GM19463 (cell line): ENCODE data around the gene TRAFD1.

ENCODE experiments used
- ATAC-seq: cut with Tn5 transposase; IDR thresholded peaks from one replicate; pipeline ENCODE4 v1.9.1; 2021; ENCODE audit warnings: mild to moderate bottlenecking, moderate library complexity; ENCODE audit not compliant: unreplicated experiment

The TRAFD1 gene

DNA sequence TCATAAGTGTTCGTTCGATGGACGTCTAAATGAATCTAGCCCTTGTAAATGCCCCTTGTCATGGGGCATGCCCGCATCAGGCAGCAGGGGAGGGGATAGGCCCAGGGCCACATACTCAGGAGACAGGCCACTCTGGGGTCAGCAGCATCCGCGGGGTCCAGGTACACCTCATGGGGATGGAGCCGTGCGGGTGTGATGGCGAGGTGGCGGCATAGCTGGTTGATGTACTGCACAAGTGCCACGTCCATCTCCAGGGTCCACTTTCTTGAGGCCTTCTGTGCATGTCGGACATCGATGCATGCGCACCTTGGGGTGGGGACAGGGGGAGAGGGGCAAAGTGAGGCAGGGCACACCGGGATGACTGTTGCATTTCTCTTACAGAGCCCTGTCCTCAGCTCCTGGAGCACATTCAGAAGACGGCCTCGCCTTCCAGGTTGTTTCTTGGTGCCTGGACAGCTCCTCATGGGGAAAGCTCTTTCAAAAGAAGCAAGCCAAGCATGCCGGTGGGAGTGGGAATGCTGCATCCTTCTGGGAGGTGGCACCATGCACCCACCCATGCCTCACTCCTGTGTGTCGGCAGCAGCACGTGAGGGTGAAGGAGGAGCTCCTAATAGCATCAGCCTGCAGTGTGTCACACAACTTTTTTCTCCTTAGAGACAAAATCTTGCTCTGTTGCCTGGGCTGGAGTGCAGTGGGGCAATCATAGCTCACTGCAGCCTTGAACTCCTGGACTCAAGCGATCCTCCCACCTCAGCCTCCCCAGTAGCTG lies 47.4 kb downstream of the TRAFD1 start:
- ATAC-seq: no peak

DNA sequence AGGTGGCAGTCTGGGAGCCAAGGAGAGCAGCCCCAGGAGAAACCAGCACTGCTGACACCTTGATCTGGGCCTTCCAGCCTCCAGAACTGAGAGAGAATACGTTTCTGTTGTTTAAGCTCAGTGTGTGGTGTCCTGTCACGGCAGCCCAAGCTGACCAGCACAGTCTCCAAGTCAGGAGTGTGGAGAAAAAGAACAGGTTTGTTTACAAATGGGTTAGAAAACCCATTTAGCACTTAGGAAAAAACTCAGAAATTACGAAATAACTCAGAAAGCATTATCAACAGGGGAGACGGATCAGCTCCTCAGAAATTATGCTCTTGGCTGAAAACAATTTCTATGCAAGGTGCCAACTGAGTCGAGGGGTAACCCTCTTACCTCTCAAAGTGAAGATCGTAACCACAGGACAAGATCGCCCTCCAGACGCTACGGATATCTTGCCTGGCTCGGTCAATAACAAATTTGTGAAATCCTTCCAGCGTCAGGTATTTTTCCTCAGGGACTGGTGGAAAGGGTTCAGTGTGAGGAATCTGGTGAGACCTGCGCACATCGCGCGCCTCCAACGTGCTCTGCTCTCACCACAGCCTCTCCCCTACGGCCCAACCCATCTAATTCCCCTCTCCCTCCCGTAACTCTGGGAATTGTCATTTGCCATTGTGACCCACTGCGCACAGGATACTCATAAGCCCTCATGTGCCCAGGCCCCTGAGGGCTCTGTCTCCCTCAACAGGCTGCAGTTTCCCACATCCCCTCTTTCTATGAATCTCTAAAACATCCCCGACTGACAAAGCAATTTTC lies 50.2 kb downstream of the TRAFD1 start:
- no peak for ATAC-seq

DNA sequence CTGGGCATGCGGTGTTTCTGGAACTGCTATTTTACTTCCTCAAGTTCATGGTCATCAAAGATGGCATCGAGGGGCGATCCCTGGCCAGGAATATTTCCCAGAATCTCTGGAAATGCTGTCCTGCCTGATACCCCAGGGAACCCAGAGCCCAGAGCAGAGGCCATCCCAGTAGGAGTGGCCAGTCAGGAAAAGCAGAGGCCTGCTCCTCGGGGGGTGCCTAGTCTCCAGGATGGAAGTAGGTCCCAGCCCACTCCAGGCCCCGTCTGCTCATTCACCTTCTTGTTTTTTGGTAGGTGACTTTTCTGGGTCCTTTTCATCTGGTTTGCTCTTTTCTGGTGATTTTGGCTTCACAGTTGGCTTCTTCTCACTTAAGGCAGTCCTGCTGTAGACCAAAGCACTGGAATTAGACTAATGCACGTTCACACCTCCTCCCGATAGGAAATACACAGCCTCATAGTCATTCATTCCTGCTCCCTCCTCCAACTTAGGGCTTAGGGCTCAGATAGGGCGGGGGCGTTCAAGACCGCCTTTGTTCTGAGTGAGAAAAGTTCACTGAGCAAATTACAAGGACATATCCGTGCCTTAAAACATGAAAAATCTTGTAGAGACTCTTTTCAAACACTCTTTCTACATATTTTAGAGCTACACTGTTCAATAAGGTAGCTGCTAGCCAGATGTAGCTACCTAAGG lies 51.1 kb downstream of the TRAFD1 start:
- ATAC-seq: no peak

- no peak for ATAC-seq
Measured at GRCh38 chr12:112178796-112179195, 53.4 kb downstream of the TRAFD1 start.

DNA sequence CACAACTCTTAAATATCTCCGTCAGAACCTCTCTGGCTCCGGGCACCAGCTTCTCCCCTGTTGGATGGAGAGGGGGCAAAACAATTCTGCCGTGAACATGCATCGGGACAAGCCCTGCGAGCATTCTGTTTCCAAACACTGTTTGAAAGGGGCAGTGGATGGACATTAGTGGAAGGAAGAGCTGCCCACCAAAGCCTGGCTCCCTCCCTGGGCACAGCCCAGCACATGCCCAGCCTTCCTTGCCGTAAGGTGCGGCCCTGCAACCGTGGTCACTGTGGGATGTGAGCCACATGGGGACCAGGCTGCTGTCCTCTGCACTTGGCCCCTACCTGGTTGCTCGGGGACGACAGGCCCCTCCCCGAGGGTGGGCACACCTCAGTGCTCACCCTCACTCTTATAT lies 54.0 kb downstream of the TRAFD1 start:
- ATAC-seq: no peak

DNA sequence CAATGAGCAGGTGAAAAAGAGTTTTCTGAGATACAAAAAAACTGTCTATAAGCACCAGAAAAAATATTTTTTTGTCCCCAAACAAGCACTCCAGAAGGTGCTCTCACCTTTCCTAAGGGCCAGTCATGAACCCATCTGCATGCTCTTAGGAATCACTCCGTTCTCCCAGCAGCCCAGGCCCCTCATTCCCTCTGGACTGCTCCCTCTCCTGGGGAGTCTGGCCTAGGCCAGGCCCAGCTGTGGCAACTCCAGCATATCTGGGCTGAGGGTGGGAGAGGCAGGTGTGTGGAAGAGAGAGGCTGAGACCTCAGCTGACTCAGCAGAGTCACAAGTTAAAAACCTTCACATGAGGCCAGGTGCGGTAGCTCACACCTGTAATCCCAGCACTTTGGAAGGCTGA lies 54.6 kb downstream of the TRAFD1 start:
- no peak for ATAC-seq

- no peak for ATAC-seq
Measured at GRCh38 chr12:112180422-112180821, 55.1 kb downstream of the TRAFD1 start.

- no peak for ATAC-seq
Measured at GRCh38 chr12:112182499-112182898, 57.1 kb downstream of the TRAFD1 start.

DNA sequence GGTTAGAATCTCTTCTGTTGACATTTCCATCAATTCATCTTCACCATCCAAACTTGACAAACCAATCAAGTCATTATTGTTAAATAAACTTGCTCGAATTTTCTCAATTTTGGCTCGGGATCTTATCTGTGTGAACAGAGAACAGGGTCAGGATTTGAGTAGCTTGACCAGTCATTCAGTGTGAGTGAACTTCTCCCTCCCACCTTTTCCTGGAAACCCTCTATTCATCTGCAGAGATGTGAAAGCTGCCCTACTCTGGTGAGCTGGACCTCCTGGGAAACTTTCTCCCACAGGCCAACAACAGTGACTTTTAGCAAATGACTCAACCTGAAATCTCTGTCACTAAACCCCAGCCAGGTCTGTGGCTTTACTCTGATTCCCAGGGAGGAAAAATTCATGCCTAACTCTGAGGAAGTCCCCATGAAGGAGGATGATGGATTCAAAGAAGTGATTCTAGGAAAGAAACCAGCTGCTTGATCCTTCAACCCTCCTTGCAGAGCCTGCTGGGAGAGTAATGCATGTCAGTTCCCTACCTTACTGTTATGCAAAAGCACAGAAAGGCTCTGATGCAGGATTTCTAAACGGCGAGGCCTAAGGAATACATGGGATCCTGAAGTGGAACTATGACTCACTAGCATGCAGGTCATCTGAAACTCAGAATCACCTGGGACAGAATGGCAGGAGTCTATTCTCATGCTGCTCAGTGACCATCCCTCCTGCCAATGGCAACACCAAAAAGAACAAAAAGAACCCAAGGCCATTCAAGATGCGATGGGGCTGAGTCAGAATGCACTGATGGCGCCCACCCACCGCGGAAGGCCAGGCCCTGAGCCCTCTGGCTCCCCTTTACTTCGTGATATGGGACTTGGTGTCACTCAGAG lies 58.0 kb downstream of the TRAFD1 start:
- ATAC-seq: peak; percentile 57

- no peak for ATAC-seq
Measured at GRCh38 chr12:112184056-112184887, 58.9 kb downstream of the TRAFD1 start.

DNA sequence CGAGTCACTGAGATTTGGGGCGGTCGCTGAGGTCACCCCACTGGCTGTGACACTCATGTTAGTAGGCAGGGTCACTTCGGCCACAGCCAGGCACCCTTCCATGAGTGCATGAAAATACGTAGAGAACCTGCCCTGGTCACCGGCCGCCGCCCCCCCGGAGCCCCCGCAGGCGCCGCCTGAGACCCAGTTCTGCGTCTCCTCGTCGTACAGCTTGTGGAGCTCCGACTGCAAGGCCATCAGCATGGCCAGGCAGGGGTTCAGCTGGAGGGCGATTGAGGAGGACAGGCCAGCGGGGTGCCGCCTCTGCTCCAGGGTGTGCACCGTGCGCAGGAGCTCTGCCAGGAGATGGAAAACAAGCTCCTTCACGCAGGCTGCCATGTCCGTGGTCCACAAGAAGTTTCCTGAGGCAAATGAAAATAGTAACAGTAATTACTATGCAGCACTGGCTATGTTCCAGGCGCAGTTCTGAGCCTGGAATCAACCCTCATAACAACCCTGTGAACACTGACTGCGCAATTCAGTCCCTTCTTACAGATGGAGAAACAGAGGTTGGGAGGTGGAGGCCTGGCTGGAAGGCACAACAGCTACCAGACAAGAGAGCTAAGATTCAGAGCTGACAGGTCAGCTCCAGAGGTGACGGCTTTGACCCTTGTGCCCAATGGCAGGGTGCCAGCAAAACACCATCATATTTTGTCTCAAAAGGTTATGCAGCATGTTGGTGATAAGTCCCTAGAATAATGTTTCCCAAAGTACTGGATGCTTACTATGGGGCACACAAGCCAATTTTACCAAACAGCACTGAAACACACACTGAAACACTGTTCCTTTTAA lies 59.9 kb downstream of the TRAFD1 start:
- ATAC-seq: no peak

GRCh38 chr12:112188130-112188830 lies 62.9 kb downstream of the TRAFD1 start:
- no peak for ATAC-seq

- no peak for ATAC-seq
Measured at GRCh38 chr12:112190231-112191025, 65.1 kb downstream of the TRAFD1 start.

DNA sequence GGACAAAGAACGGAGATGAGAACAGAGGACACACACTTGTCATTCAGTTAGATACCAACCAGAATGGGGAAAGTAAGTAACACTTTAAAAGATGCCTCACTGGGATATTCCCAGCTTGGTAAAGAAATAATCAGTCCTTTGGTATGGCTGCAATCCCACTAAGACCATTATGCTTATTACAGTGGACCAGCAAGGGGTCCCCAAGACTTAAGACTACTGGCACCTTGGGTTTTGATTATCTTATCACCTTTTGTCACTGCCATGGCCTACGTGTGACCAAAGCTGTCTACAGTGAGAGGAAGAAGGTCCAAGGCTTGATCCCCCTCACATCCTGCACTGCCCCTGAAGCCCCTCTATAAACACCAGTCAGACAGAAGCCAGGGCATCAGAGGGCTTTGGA lies 65.8 kb downstream of the TRAFD1 start:
- ATAC-seq: no peak

DNA sequence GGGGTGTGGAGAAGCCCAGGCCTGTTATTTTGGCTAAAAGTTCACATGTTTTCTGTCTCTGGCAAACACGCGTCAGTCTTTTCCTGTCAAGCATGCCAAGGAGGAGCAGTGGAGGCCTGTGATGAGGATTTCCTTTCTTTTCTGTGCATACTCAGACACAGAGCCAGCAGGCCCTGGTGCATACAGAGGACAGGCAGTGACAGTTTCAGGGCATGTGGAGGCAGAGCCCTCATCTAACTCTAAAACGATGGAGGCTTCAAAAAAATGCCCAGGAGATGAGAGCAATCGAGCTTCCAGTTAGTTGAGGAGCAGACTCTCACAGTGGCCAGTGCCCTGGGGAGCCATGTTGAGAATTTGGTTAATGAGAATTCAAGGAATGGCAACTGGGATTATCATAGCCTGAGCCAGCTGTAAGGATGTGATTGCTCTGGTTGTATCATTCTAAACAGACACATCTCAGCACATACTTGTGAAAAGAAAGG lies 66.5 kb downstream of the TRAFD1 start:
- no peak for ATAC-seq

- no peak for ATAC-seq
Measured at GRCh38 chr12:112192475-112192874, 67.1 kb downstream of the TRAFD1 start.

DNA sequence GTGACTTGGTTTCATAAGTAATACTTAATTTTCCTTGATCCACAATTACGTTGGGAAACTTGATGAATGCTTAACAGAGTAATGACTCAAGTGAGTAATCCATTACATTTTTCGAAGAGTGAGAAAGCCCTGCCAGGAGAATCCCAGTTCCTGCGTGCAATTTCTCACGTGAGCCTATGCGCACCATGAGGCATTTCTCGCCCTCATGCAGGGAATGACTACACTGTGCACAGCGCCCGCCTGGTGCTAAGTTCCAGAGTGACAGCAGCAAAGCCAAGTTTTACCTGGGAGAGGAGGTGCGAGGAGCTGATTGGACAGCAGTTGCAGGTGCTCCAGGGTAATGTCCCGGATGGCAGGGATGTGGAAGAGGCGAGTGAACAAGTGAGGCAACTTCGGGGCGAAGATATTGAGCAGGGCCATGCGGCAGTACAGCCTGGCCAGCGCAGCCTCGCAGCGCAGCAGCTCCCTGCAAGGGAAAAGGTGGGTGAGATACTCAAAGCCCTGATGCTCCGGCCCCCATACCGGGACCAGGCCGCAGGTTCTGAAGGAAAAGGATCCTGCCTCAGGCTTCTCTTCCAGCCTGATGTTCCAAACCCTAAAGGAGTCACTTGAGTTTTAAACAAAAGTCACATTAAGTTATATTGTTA lies 69.4 kb downstream of the TRAFD1 start:
- no peak for ATAC-seq
